Measurements from ENCODE around the gene CXADR. TPM values are rescaled to one million over a fixed set of nuclear protein-coding genes. Genes with fewer than 3 reads are reported as not detected.

Gene CXADR
- total RNA-seq, 1 experiment from 2014 or later: 152 TPM

- H3K14ac ChIP-seq (ENCODE audit: insufficient read depth, low read length): peak overlapping the region; percentile 94
- peaks cover 16 to 25% of the 10 kb centered on the region in 2 experiments for H3K4me1 Mint-ChIP-seq
- H3K23ac ChIP-seq (ENCODE audit: insufficient read length, low read depth, low read length): no peak overlapping the region
- no peaks in the 10 kb centered on the region for H3K79me1 ChIP-seq (ENCODE audit: insufficient read depth, low read depth, low read length, poor library complexity, severe bottlenecking)
- no peak overlapping the region for H3K27ac ChIP-seq (ENCODE audit: insufficient read length, low read depth, low read length)
- peaks cover 13% of the 10 kb centered on the region; the same call in 1 of the 2 replicates for H3K79me2 ChIP-seq (ENCODE audit: insufficient read depth, low read length)
- TF ChIP-seq CTCF (conservative IDR thresholded peaks at IDR 0.05): no peak
- no peaks in the 10 kb centered on the region for H3K27me3 ChIP-seq (ENCODE audit: insufficient read depth, low read length)
- H2BK20ac ChIP-seq (ENCODE audit: low read depth, low read length, poor library complexity, severe bottlenecking): no peak overlapping the region
- H3K4ac ChIP-seq (ENCODE audit: low read depth, low read length): no peak overlapping the region; the same call in 1 of the 2 replicates
- H3T11ph ChIP-seq (ENCODE audit: low read length): no peak overlapping the region
- H3K56ac ChIP-seq (ENCODE audit: insufficient read length, low read depth, low read length): no peak overlapping the region
- H2AFZ ChIP-seq (ENCODE audit: low read length): no peak overlapping the region
- WGBS (ENCODE audit: extremely low coverage, insufficient read length, low lambda C conversion rate): no CpG with 5 or more reads among the region's 26 CpGs
- H3K9ac ChIP-seq (ENCODE audit: extremely low read depth, insufficient read length, low read length): peak overlapping the region; percentile 88
- H3K4me3 Mint-ChIP-seq: peak overlapping the region; percentile 82 to 87
- H2BK12ac ChIP-seq (ENCODE audit: insufficient read length, low read depth, low read length): no peak overlapping the region
- peak; percentile 70 for DNase-seq
- H3K4me1 ChIP-seq (ENCODE audit: insufficient read depth, low read length): no peaks in the 10 kb centered on the region
- H3K9me3 ChIP-seq (ENCODE audit: control insufficient read depth, low read depth, low read length): no peaks in the 10 kb centered on the region
- H2BK15ac ChIP-seq (ENCODE audit: low read depth, low read length): no peak overlapping the region
- H3K36me3 Mint-ChIP-seq (ENCODE audit: insufficient read depth in 1 of 3, low read depth in 3 of 3): peaks cover 9 to 34% (median 31%) of the 10 kb centered on the region in 3 experiments; a peak in 6 of 7 replicates
- peak overlapping the region; percentile 44 to 98 (median 64); a peak in 5 of 7 replicates for H3K27ac Mint-ChIP-seq
- H4K5ac ChIP-seq (ENCODE audit: insufficient read length, low read depth, low read length): no peak overlapping the region
- no peaks in the 10 kb centered on the region for H4K20me1 ChIP-seq (ENCODE audit: control insufficient read depth, insufficient read depth, insufficient read length)
- no peak overlapping the region for H4K91ac ChIP-seq (ENCODE audit: insufficient read length, low read depth, low read length)
- H3K9me3 Mint-ChIP-seq: no peaks in the 10 kb centered on the region
- no peak overlapping the region for H2AK5ac ChIP-seq (ENCODE audit: insufficient read length, low read length)
- peak overlapping the region; percentile 83 for H3K4me2 ChIP-seq (ENCODE audit: insufficient read depth, insufficient read length, low read length)
- peak overlapping the region; percentile 91 for H3K18ac ChIP-seq (ENCODE audit: insufficient read length, low read depth, low read length)
- no peak overlapping the region for H2BK120ac ChIP-seq (ENCODE audit: low read depth, low read length, poor library complexity, severe bottlenecking)
- peaks cover 8% of the 10 kb centered on the region for H3K27me3 Mint-ChIP-seq (ENCODE audit: low read depth)
- H4K8ac ChIP-seq (replicated peaks; ENCODE audit: insufficient read length, low read depth, low read length): no peak overlapping the region
- peaks cover 10% of the 10 kb centered on the region for H3K23me2 ChIP-seq (ENCODE audit: insufficient read length, low read depth, low read length, poor library complexity, severe bottlenecking)
- H2BK5ac ChIP-seq (ENCODE audit: insufficient read length, low read length): no peak overlapping the region
These were observed 98.7 kb downstream of the CXADR start for GRCh38 chr21:17611414-17612022.

Data from H9 (cell line).